HG03520 (cell line): Measurements from ENCODE around the gene SHOC2.
A peak's percentile ranks its signal among the peaks of the same experiment; 100 is the strongest.
"Not testable (repeated sequence)": the region's sequence is repeated elsewhere in the genome, so short reads cannot be mapped to it uniquely, and the experiment has no call there.

ENCODE experiments used
- ATAC-seq: cut with Tn5 transposase; IDR thresholded peaks from one replicate; pipeline ENCODE4 v1.9.1; 2021; ENCODE audit warnings: mild to moderate bottlenecking, moderate library complexity; ENCODE audit not compliant: unreplicated experiment

The SHOC2 gene

GRCh38 chr10:110900983-110901382 is 18.4 kb upstream of the SHOC2 start:
- ATAC-seq = no peak

- no peak for ATAC-seq
These were observed 17.2 kb upstream of the SHOC2 start for GRCh38 chr10:110901954-110902819.

- no peak for ATAC-seq
These were observed 15.8 kb upstream of the SHOC2 start for GRCh38 chr10:110903280-110904278.

GRCh38 chr10:110910138-110910537 is 9.3 kb upstream of the SHOC2 start:
- no peak for ATAC-seq

- no peak for ATAC-seq
These were observed 7.0 kb upstream of the SHOC2 start for GRCh38 chr10:110912374-110912773.

- no peak for ATAC-seq
These were observed 5.0 kb upstream of the SHOC2 start for GRCh38 chr10:110914431-110914830.

GRCh38 chr10:110915035-110915434 is 4.4 kb upstream of the SHOC2 start:
- no peak for ATAC-seq

GRCh38 chr10:110915600-110915999 is 3.8 kb upstream of the SHOC2 start:
- ATAC-seq = not testable (repeated sequence)

- ATAC-seq = no peak
These were observed 2.7 kb upstream of the SHOC2 start for GRCh38 chr10:110916554-110917346.

GRCh38 chr10:110918269-110918642 is 1.1 kb upstream of the SHOC2 start:
- ATAC-seq = no peak

- ATAC-seq = peak; percentile 78
These were observed 608 bp upstream of the SHOC2 start, which contains the start of gene BBIP1 for GRCh38 chr10:110918643-110919348. BBIP1 (minus strand) TSS chr10:110919180; CDS start chr10:110918157, 1,023 bp downstream.

GRCh38 chr10:110919971-110920881 is 822 bp downstream of the SHOC2 start:
- ATAC-seq = peak; percentile 22

GRCh38 chr10:110923856-110924493 is 4.6 kb downstream of the SHOC2 start:
- peak; percentile 12 for ATAC-seq

GRCh38 chr10:110927461-110927860 is 8.1 kb downstream of the SHOC2 start:
- ATAC-seq = no peak

- ATAC-seq = no peak
These were observed 12.5 kb downstream of the SHOC2 start for GRCh38 chr10:110931769-110932381.

GRCh38 chr10:110932505-110933180 is 13.2 kb downstream of the SHOC2 start:
- no peak for ATAC-seq

- ATAC-seq = no peak
These were observed 17.4 kb downstream of the SHOC2 start for GRCh38 chr10:110936757-110937156.

- no peak for ATAC-seq
These were observed 20.0 kb downstream of the SHOC2 start for GRCh38 chr10:110939419-110939818.
